ENCODE data around the gene ACACB.

Gene ACACB

DNA sequence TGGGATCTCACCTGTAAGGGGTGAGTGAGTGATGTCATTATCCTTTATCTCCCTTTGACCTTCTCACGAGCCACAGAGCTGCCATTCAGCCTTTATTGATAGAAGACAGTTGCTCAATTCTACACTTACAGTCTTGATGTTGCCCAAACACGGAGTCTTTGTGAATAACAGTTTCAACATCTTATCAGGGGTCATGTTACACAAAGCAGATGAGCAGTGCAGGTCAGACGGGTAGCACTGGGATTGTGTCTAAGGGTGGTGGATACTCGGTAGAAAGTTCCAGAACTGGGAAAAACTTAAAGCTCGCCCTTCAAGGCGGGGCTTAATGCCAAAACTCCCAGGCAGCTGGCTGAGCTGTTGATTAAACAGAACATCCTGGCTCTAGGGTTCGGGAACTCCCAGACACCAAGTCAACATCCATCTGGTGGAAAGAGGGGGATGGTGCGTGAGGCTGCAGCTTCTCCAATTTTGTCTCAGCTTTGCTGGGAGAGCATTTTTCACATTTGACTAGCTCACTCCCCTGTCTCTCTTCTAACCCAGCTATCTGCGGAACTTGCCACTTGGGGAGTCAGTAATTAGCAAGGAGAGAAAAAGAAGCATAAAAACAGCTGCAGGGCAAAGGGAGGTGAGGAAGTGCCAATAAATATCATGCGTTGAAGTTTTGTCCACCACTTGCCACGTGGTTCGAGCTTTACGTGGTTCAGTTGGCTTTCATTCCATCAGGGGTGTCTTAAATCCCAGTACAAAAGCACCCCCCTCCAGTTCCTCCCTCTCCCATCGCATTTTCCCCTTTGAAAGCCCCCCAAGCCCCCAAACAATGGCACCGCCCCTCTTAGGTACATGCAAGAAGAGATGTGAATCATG lies 161.7 kb downstream of the ACACB start:
- DNase-seq (ENCODE audit: low read depth in 2 of 2), result no peak

DNA sequence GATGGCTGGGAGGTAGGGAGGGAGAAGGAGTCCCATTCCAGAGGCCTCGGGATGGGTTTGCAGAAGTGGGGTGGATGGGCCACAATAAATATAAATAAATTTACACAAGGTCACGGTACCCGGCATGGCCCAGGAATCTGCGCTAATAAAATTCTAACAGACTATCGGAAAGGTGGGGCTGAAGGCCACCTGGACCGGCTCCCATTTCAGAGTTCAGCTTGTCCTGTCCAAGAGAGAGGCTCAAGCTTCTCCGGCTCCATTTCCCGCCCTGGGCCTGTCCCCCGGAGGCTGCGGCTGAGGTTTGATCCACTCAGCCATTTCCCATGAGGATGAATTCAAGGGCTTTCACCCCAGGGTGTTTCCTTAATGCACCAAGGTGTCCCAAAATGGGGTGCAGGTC lies 162.5 kb downstream of the ACACB start:
- no peak for DNase-seq (ENCODE audit: low read depth in 2 of 2)

- DNase-seq (ENCODE audit: low read depth in 2 of 2), result no peak
Observed at GRCh38 chr12:109279525-109279924, 163.1 kb downstream of the ACACB start.

DNA sequence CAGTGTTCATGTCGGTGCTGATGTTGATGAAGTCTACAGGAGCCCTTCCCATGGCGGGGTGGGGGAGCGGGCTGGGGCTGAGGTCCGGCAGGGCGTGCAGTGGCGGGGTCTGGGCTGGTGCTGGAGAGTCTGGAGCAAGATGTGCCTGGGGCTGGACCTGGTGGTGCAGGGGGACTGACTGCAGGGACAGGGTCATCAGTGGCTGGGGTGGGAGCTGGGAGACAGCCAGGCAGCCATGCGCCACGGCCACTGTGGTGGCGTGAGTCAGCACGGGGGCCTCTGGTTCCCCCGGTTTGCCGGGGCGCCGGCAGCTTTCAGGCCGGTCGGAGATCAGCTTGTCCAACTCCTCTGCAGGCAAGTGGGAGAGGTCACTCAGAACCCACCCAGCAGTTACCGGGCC lies 165.1 kb downstream of the ACACB start:
- DNase-seq (ENCODE audit: low read depth in 2 of 2), result no peak

DNA sequence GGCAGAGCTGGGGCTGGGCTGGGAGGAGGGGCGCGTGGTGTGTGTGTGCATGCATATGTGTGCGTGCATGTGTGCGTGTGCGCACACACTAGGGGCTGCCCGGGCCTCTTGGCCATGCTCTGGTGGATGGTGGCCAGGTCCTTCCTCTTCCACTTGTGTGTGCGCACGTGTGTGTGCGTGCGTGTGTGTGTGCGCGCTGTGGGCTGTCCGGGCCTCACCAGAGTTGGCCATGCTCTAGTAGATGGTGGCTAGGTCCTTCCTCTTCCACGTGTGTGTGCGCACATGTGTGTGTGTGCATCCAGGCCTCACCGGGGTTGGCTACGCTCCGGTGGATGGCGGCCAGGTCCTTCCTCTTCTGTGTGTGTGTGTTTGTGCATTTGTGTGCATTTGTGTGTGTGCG lies 168.0 kb downstream of the ACACB start:
- DNase-seq (ENCODE audit: low read depth in 2 of 2), result no peak

- DNase-seq (ENCODE audit: low read depth in 2 of 2), result no peak
Observed at GRCh38 chr12:109286252-109286651, 169.9 kb downstream of the ACACB start.

GRCh38 chr12:109286652-109287051 lies 170.3 kb downstream of the ACACB start:
- DNase-seq (ENCODE audit: low read depth in 2 of 2), result no peak

- DNase-seq (ENCODE audit: low read depth in 2 of 2), result no peak
Observed at GRCh38 chr12:109287181-109287580, 170.8 kb downstream of the ACACB start.

DNA sequence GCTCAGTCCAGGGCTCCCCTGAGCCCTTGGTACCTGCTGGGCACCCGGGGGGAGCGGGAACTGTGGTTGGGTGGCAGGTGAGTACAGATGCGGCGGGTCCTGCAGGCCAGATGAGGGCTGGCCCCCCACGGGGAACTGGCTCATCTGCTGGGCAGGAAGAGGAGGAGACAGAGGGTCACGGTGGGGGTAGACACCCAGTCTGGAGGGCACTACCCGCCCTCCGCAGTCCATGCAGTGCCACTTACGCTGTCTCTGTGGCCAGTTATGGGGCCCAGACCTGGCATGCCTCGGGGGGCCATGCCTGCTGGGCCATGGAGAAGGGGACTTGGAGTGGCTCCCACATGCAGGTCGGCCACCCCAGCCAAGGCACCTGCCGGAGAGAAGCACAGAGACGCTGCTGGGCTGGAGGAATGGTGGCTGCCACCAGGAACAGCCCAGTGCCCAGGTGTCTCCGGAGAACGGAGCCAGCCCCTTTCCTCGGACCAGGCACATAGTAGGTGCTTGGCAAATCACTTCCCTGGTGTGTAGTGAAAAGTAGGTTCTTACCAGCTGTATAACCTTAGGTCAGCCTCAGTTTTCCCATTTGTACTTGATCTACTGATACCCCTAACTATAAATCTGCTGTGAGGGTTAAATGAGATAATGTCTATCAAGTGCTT lies 171.6 kb downstream of the ACACB start:
- DNase-seq (ENCODE audit: low read depth in 2 of 2), result no peak

- no peak for DNase-seq (ENCODE audit: low read depth in 2 of 2)
Observed at GRCh38 chr12:109288571-109288970, 172.2 kb downstream of the ACACB start.

DNA sequence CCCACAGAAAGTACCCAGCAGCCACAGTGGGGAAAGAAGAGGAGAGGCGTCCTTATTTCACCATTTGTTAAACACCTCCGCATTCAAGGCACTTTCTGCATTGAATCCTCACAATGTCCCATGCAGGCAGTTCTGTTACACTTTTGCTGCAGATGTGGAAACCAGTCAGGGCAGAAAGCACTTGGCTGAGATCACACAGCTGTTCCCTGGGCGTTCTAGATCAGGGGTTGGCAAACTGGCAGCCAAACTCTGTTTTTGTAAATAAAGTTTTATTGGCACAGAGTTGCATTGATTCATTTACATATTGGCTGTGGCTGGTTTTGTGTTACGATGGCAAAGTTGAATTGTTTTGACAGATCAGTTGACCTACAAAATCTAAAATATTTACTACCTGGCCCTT lies 172.6 kb downstream of the ACACB start:
- no peak for DNase-seq (ENCODE audit: low read depth in 2 of 2)

DNA sequence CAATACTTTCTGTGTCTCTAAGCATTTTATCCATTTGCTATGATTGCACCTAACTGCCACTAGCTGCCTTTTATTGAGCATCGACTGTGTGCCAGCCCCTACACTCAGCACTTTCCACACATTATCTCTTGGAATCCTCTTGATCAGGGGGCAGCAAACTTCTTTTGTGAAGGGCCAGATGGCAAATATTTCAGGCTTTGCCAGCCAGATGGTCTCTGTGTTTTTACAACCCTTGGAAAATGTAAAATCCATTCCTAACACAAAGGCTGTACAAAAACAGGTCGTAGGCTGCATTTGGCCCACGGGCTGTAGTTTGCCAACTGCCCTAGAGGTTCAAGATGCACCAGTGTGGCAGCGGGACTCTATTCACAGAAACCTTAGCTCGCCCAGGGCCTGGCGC lies 173.2 kb downstream of the ACACB start:
- DNase-seq (ENCODE audit: low read depth in 2 of 2), result no peak

- DNase-seq (ENCODE audit: low read depth in 2 of 2), result no peak
Observed at GRCh38 chr12:109290061-109290460, 173.7 kb downstream of the ACACB start.

DNA sequence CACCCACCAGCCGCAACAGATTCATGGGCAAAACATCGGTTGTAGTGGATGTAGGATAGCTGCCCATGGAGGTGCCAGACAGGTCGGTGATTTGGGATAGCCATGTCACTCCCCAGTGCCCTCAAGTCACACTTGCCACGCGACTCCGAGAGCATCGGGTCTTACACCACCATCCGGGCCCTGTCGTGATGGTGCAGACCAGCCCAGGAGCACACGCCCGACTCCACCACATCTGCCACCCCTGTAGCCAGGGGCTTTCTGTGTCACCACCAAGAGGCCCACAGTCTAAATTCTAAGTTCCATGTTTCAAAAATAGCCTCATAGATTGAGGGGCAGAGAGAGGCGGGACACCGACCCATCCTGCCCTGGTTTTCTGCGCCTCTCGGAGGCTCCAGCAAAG lies 174.7 kb downstream of the ACACB start:
- DNase-seq (ENCODE audit: low read depth in 2 of 2), result no peak

DNA sequence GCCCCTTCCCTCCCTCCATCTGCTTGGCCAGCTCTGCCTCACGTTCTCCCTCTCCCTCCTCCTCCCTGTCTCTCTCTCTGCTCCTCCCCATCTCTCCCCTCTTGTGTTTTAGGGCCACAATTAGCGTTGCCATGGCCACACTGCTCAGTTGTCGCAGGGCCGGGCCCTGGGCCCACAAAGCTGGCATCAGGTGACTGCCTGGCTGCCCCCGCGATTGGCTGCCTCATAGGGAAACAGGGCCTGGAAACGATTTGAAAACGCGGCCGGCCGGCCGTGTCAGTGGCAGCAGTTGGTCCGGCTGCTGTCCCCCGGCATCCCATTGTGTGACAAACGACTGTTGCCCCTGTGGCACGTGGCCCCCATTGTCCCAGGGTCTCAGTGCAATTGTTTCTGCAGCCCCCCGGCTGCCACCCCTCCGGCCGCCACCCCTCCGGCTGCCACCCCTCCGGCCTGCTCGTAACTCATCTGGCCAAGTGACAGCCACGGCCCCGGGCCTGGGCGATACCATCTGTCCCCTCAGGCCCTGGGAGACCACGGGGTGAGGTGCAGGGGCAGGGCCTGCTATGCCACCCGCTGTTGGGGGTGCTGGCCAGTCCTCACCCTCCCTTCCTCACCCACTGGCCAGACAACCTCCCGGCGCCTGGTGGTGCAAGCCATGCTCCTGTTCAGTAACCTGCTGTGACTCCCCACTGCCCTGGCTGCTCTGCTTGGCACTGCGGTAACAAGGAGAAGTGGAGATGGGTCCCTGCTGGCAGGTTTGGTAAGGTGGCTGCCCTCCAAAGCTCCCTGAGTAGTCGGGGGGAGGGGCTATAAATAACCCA lies 175.3 kb downstream of the ACACB start:
- DNase-seq (ENCODE audit: low read depth in 2 of 2), result no peak

- no peak for DNase-seq (ENCODE audit: low read depth in 2 of 2)
Observed at GRCh38 chr12:109292342-109292711, 175.9 kb downstream of the ACACB start.

GRCh38 chr12:109293106-109293505 lies 176.7 kb downstream of the ACACB start:
- DNase-seq (ENCODE audit: low read depth in 2 of 2), result no peak

GRCh38 chr12:109294286-109294796 lies 178.0 kb downstream of the ACACB start:
- DNase-seq (ENCODE audit: low read depth in 2 of 2), result no peak

DNA sequence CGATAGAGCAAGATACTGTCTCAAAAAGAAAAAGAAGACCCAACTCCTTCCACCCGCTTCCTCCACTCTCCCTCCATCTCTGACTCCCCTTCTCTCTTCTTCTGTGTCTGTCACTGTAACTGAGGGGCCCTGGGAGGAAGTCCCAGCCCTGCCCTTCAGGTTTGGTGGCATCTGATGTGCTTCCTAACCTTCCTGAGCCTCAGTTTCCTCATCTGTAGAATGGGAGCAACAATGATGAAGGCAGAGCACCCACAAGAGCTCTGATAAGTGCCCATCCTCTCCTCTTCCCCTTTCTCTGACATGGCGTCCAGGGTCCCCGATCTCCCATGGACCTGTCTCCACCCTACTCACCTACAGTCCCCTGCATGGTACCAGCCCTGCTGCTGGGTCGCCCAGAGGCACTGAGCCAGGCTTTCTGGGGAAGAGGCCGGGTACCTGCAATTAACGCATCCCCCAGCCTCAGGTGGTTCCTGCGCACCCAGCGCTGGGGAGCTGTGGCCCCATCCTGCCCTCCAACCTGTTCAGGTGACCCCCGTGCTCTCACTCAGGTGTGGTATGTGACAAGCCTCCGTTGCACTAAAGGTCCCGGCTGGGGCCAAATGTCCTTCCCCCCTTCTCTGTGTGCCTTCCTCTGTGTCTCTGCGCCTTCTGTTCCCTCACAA lies 179.5 kb downstream of the ACACB start:
- DNase-seq (ENCODE audit: low read depth in 2 of 2), result no peak

GRCh38 chr12:109296431-109296830 lies 180.0 kb downstream of the ACACB start:
- no peak for DNase-seq (ENCODE audit: low read depth in 2 of 2)

- DNase-seq (ENCODE audit: low read depth in 2 of 2), result no peak
Observed at GRCh38 chr12:109299849-109300248, 183.5 kb downstream of the ACACB start.

DNA sequence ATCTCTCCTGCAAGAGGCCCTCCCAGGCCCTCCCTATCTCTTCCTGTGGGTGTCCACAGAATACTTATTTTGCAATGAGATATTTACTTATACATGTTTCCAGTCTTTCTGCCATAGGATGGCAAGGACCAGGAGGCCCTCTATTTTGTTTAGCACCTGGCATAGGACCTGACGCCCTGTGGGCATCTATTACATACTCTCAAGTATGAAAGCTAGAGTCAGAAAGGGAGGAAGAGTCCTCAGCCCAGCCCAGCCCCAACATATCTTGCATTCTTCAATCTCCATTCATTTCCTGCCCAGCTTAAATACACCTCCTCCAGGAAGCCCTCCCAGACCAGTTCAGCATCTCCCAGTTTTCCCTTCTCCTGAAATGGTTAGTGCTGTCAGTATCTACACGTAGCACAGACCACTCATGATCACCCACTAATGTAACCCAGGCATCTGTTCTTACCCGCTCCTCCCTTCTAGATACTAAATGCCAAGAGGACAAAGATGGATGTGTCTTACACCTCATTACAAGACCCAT lies 185.3 kb downstream of the ACACB start:
- DNase-seq (ENCODE audit: low read depth in 2 of 2), result no peak

Measured in stimulated activated CD8-positive, alpha-beta memory T cell treated with anti-CD3 and anti-CD28 coated beads, Interleukin-15, amount 100 ng/mL, for 48 hours (primary cell).